Measurements from ENCODE around the gene ATG14.

- TF ChIP-seq CTCF (IDR thresholded peaks at IDR 0.05) (no peak), POLR2A (IDR thresholded peaks at IDR 0.05) (no peak)
Measured at GRCh38 chr14:55348766-55349453, 62.7 kb downstream of the ATG14 start.
